ENCODE data around the gene TFR2. TPM values are rescaled to one million over a fixed set of nuclear protein-coding genes. Genes with fewer than 3 reads are reported as not detected.
"Not testable (repeated sequence)": the region's sequence is repeated elsewhere in the genome, so short reads cannot be mapped to it uniquely, and the experiment has no call there.

TFR2 gene
- total RNA-seq, 2 donors from 2014 or later, result 0.57 to 0.83 TPM

DNA sequence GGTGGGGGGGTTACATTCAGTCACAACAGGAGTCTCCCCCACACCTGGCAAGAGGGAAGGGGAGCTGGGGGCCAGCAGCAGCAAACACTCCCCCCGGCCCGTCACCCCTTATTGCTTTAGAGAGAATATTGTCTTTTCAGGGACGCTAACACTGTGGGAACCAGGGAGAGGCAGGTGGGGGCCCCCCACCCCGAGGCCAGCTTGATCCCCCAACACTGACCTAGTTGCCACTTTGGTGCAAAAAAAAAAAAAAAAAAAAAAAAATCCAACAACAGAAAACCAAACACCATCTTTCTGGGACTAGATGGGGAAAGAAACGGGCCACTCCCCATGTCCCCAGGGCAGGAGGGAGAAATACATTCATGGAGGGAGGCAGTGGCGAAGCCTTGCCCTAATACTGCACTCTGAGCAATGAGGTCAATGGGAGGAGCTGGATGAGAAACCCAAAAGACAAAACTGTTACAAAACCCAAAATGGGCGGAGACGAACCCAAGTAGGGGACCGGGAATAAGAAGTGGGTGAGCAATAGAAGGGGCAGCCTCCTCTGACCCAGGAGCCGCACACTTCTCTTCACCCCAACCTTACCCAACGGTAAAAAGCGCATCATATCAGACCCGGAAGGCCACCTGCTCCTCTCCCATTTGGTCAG, 38.7 kb upstream of the TFR2 start:
- no peak for DNase-seq (ENCODE audit: low spot score)
- intact Hi-C loops (cut with DNase I), result loop anchor here in 1 of 2 donors (5.0 kb wide), 1 partner anchor 203 kb away; the partner anchor contains the start of gene TSC22D4

DNA sequence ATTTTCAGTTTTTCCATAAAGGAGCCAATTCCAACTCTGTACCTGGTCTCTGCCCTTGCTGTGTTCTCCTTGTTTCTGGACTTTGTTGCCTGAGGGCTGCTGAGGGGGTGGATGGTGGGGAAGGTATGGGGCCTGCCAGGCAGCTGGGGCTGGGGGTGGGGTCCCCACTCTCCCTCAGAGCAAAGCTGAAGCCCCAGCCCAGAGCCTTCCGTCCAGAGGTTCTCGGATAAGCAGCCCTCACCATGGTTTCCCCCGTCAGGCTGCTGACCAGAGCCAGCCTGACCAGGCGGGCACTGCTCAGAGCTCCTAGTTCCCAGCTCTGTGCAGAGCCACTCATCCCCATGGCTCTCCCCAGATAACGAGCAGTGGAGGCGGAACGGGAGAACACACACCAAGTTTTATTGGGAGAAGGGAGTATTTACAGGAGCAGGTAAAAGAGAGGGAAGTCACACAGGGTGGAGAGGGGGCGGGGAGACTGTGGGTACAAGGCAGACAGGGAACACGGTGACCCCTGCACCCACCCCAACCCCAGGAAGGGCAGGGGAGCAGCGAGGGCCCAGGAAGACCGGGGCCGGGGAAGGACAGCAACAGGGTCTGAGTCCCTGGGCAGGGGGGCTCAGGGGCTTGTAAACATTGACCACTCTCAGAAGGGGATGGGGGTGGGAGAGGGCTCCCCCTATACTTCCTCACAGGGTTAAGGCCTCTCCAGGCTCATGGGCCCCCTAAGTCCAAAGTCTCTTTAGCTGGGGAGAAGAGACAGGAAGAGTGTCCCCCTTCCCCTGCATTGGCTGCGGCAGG, 38.0 kb upstream of the TFR2 start:
- DNase-seq (ENCODE audit: low spot score), result no peak

DNA sequence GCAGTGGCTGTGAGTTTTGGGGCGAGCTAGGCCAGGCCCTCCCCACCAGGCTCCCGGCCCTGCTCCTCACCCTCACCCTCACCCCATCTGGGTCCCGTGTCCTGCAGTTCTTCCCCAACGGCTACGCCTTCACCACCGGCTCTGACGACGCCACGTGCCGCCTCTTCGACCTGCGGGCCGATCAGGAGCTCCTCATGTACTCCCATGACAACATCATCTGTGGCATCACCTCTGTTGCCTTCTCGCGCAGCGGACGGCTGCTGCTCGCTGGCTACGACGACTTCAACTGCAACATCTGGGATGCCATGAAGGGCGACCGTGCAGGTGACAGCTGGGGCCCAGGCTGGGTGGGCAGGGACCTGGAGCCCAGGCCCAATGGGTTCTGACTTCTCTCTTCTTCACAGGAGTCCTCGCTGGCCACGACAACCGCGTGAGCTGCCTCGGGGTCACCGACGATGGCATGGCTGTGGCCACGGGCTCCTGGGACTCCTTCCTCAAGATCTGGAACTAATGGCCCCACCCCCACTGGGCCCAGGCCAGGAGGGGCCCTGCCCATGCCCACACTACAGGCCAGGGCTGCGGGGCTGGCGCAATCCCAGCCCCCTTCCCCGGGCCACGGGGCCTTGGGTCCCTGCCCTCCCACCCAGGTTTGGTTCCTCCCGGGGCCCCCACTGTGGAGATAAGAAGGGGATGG, 37.1 kb upstream of the TFR2 start:
- intact Hi-C loops (cut with DNase I), result no loop called here

More for the DNA sequence above, 38.0 kb upstream of the TFR2 start:
- intact Hi-C loops (cut with DNase I), result no loop called here

DNA sequence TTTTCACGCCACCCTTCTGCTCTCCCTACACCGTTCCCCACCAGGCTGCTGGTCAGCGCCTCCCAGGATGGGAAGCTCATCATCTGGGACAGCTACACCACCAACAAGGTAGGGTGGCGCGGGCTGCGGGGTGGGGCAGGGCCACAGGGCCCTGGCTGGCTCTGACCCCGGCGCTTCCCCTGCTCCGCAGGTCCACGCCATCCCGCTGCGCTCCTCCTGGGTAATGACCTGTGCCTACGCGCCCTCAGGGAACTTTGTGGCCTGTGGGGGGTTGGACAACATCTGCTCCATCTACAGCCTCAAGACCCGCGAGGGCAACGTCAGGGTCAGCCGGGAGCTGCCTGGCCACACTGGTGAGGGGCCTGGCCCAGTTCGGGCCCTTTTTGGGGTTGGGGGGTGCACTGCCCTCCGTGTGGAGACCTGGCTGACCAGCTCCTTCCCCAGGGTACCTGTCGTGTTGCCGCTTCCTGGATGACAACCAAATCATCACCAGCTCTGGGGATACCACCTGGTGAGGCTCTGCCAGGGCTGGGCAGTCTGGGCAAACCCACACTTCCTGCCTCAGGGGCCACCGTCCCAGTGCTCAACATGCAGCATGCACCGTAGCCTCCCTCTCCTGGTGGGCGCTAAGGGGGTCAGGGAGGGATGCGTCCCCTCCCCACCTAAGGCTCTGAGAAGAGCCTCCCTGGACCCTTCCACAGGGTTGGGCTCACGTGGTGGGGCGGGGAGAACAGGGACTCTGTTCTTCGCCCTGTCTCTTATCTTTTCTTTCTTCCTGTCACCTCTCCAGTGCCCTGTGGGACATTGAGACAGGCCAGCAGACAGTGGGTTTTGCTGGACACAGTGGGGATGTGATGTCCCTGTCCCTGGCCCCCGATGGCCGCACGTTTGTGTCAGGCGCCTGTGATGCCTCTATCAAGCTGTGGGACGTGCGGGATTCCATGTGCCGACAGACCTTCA, 36.2 kb upstream of the TFR2 start:
- intact Hi-C loops (cut with DNase I), result no loop called here
- no peak for DNase-seq (ENCODE audit: low spot score)

More for the DNA sequence above, 37.1 kb upstream of the TFR2 start:
- no peak for DNase-seq (ENCODE audit: low spot score)

DNA sequence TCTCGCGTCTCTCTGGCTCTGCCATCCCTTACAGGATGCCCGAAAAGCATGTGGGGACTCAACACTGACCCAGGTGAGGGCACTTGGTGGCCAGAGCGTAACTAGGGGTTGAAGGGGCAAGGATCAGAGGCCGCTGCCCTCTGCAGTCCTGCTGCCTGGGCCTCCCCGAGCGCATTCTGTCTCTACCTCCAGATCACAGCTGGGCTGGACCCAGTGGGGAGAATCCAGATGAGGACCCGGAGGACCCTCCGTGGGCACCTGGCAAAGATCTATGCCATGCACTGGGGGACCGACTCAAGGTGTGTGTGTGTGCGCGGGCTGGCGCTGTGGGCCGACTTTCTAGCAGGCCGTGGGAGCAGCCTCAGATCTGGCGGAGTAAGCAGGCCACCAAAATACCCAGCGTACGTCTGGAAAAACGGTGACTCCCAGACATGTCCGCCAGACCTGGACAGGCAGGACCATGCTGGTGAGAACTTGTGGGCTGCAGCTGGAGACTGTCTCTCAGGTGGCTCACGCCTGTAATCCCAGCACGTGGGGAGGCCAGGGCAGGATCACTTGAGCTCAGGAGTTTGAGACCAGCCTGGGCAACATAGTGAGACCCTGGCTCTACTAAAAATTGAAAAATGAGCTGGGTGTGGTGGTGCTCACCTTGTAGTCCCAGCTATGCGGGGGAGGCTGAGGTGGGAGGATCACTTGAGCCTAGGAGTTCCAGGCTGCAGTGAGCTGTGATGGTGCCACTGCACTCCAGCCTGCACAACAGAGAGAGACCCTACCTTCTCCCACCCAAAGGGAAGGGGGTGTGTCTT, 35.4 kb upstream of the TFR2 start:
- no peak for DNase-seq (ENCODE audit: low spot score)
- intact Hi-C loops (cut with DNase I), result no loop called here

DNA sequence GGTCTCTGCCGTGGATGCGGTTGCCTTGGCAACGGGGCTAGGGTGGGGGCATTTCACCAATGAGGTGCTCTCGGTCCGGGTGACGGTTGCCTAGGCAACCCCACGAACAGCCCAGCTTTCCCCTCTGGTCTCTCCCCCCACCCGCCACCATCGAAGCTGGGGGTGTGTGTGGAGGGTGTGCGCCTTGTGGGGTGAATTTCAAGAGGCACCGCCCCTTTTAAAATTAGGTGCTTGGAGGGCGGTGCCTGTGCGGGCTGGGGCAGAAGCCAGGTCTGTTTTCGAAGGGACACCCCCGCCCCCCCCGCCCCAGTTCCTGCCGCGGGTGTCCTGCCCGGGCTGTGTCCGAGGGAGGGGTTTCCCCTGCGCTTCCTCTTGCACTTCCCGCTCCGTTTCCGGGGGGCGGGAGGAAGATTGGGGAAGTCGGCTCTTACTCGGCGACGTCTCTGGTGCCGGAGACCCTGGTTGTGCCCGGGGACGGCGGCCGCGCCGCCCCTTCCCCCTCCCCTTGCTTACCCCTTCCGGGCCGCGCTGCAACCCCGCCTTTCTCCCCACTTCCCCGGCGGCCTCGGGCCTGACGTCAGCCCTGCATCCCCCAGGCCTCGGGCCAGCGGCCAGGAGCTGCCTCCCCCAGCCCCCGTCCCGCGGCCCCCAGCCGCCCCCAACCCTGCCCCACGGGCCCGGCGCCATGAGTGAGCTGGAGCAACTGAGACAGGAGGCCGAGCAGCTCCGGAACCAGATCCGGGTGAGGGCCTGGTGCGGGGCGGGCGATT, 34.4 kb upstream of the TFR2 start:
- intact Hi-C loops (cut with DNase I), result no loop called here
- DNase-seq (ENCODE audit: low spot score), result peak; percentile 95

DNA sequence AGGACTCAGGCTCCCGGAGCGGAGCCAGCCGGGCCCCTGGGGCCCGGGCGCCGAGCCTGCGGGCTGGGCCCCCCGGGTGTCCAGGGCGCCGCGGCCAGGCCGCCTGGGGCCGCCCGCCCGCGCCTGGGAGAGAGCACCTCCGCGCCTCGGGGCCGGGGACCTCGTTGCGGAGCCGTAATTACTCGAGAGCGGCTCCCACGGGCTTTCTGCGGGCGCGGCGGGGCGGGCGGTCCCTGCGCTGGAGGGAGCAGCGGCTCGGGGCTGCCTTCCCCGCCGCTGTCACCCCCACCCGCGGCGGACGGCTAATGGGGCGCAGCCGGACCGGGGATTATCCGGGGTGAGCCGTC, 33.7 kb upstream of the TFR2 start:
- DNase-seq (ENCODE audit: low spot score), result no peak
- intact Hi-C loops (cut with DNase I), result no loop called here

DNA sequence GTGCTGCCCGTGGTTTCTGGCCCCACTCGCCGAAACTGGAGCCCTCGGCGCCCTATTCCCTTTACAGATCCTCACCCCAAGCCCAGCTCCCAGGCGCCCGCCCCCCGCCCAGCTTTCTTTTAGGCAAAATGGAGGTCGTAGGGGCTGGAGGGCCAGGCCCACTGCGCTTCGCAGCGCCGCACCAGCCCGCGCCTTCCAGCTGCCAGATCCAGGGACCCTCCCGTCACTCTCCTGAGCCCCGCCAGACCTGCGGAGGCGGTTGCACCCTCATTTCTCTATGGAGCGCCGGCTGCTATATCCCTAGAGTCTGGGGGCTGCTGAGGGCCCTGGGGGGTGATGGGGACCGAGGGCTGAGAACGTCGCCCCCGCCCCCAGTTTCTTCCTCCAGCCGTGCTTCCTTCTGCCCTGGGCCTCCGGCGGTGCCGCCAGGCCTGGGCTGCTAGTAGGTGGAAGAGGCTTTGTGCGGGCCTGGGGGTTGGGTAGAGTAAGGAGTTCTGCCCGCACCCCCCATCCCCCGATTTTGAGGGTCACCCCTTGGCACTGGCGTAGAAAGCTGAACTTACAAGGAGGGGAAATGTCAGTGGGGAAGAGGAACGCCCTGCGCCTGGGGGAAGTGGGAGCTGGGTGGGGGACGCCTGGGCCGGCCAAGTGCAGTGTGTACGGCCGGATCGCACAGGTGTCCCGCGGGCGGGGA, 33.2 kb upstream of the TFR2 start:
- DNase-seq (ENCODE audit: low spot score), result no peak
- intact Hi-C loops (cut with DNase I), result no loop called here

DNA sequence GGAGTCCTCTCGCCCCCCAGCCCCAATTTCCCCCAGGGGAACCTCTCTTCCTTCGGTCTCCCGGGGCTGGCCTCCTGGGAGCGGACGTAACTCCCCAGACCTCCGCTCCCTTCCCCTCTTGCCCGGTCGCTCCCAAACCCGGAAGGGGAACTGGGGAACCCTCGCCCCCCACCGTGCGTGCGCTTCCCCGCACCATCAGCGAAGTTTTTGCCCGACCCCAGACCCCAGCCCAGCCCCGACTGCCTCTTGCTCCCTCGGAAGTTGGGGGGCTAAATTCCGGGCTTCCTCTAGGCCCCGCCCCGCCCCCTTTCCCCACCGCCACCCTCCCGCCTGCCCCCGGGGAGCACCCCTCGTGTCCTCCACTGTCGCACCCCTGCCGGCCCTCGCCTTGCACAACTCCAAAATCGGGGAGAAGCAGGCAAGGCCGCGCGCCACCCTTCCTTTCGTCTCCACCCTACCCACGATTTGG, 32.6 kb upstream of the TFR2 start:
- intact Hi-C loops (cut with DNase I), result no loop called here
- DNase-seq (ENCODE audit: low spot score), result peak; percentile 90

DNA sequence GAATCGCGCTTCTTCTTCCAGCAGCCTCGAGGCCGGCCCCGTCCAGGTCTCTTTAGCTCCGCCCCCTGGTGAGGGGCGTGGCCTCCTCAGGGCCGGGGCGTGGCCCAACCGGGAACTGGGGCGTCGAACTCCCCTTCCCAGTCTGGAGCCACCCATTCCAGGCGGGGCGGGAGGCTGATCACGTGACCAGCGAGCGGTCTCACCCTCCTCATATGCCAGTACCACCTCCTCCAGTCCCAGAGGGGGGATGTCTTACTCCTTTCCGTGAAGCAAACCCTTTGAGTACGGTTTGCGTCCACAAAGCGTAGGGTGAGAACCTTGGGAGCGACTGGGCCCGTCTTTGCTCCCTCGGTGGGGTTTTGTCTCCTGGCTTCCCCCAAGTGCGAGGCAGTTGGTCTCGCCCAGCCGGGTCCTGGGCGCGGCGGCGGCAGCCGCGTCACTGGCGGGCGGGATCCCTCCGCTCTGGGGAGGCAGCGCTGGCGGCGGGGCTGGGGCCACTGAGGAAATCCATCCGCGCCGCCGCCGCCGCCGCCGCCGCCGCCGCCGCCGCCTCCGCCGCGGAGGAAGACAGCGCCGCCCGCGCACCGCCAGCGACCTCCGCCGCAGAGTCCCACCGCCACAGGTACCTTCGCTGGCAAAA, 32.1 kb upstream of the TFR2 start, which contains the start of gene GNB2:
GNB2 (plus strand) TSS at position 439 of the 640 bp plus-strand sequence. CDS start 2,526 bp downstream, outside the sequence.
- intact Hi-C loops (cut with DNase I), result no loop called here
- peak; percentile 100 for DNase-seq (ENCODE audit: low spot score)

DNA sequence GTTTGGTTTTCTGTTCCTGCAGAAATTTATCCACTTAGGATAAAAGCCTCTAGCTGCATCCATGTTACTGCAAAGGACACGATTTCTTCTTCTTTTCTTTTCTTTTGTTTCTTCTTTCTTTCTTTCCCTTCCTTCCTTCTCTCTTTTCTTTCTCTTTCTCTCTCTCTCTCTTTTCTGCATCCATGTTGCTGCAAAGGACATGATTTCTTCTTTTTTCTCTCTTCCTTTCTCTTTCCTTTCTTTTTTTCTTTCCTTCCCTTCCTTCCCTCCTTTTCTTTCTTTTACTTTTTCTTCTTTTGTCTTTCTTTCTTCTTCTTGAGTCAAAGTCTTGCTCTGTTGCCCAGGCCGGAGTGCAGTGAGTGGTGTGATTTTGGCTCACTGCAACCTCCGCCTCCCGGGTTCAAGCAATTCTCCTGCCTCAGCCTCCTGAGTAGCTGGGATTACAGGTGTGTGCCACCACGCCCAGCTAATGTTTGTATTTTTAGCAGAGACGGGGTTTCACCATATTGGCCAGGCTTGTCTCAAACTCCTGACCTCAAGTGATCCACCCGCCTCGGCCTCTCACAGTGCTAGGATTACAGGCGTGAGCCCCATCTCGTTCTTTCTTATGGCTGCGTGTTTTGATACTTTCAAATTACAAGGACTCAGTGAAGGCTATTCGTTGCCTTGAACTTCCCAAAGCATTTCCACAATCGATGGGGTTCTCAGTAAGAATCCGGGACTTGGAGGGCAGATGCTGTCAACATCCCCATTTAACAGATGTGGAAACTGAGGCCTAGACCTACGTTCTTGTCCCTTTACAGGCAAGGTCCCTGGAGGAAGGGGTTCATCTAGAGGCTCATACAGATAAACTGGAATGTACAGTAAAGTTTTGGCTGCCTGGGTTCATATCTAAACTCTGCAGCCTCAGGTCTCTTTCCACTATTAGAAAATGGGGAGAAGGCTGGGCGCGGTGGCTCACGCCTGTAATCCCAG, 30.3 kb upstream of the TFR2 start:
- intact Hi-C loops (cut with DNase I), result no loop called here
- no peak for DNase-seq (ENCODE audit: low spot score)

DNA sequence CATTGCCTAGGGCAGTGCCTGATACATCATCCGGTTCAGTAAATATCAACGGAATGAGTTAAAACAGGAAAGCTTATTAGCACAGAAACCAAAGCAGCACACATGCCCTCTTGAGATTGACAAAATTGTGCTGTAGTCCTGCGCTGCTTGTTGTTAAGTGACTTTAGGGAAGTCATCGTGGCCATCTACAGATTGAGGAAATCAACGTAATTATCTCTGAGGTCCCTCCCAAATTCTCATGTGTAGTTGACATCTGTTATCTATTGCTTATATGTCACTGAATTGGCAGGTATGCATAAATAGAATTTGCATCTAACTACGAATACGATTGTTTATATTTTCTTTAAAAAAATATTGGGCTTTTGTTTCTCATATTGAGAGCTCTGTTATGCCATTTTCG, 28.7 kb upstream of the TFR2 start:
- intact Hi-C loops (cut with DNase I), result no loop called here

DNA sequence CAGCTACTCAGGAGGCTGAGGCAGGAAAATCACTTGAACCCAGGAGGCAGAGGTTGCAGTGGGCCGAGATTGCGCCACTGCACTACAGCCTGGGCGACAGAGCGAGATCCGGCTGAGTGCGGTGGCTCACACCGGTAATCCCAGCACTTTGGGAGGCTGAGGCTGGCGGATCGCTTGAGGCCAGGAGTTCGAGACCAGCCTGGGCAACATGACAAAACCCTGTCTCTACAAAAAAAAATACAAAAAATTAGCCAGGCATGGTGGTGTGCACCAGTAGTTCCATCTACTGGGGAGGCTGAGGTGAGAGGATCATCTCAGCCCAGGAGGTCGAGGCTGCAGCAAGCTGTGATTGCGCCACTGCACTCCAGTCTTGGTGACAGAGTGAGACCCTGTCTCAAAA, 27.8 kb upstream of the TFR2 start:
- DNase-seq (ENCODE audit: low spot score); intact Hi-C loops (cut with DNase I): not testable (repeated sequence)

More for the DNA sequence above, 28.7 kb upstream of the TFR2 start:
- no peak for DNase-seq (ENCODE audit: low spot score)

DNA sequence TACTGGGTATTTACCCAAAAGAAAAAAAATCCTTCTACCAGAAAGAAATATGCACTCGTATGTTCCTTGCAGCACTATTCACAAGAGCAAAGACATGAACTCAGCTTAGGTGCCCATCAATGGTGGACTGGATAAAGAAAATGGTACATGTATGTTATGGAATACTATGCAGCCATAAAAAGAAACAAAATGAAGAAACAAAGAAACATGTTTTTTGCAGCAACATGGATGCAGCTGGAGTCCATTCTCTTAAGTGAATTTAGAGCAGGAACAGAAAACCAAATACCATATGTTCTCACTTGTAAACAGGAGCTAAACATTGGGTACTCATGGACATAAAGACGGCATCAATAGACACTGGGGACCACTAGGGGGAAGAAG, 26.7 kb upstream of the TFR2 start:
- DNase-seq (ENCODE audit: low spot score), result no peak
- intact Hi-C loops (cut with DNase I), result no loop called here

DNA sequence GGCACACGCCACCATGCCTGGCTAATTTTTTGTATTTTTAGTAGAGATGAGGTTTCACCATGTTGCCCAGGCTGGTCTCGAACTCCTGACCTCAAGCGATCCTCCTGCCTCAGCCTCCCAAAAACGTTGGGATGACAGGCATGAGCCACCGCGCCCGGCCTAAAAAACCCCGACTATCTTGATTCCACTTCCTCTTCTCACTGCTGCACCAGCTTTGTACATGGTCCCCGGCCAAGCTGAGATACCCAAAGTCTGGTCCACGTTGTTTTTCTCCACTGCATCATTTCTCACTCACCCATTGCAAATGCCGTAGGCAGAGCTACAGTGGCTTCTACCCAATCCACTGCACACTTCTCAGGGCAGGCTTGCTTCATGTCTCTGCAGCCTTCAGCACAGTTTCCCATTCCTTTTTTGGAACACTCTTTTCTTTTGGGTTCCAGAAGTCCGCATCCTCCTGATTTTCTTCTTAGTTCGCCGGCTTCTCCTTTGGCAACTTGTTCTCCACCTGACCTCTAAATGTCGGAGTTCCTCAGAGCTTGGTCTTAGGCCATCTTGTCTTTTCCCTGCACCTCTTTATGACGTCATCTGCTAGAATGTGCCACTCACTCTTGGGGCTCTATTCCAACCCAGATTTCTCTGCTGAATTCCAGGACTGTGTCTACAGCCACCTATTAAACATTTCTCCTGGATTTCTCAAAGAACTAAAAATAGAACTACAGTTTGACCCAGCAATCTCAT, 26.1 kb upstream of the TFR2 start:
- DNase-seq (ENCODE audit: low spot score), result no peak
- intact Hi-C loops (cut with DNase I), result no loop called here
